K562 (cell line): ENCODE measurements around the gene SART3. TPM values are rescaled to one million over a fixed set of nuclear protein-coding genes. Genes with fewer than 3 reads are reported as not detected.

Experiments
- ATAC-seq: fragments of 200-7000 bp; cut with Tn5 transposase; 3 replicates; pipeline ENCODE4 v1.9.1; 2020; ENCODE audit warnings: moderate library complexity
- BruUV-seq: library from RNA; stranded (reverse); fragments of 400-500 nt; replicated peaks from 2 replicates; lab custom pipeline; 2021; lab: Mats Ljungman, UMichigan
- CTCF ChIA-PET: fragments of 300-600 bp; formaldehyde crosslinking; extraction: SDS; loops from one replicate; lab custom pipeline; 2021; ENCODE audit warnings: low intra/inter-chr PET ratio; lab: Yijun Ruan, JAX
- POLR2A ChIA-PET: fragments of 300-600, 350-650 bp; sonication (Branson Sonifier 250); formaldehyde crosslinking; extraction: SDS; loops from one replicate; lab custom pipeline; 2021; ENCODE audit warnings: antibody characterized with exemption, inconsistent platforms; lab: Yijun Ruan, JAX
- DNase-seq, 4 experiments: peaks; one replicate each; pipeline versions ENCODE4 v3.0.0 to v3.0.0-alpha.2; 2011 to 2018; ENCODE audit warnings: low spot score in 3 of 4, mixed read lengths in 3 of 4; ENCODE audit errors: extremely low read depth in 1 of 4
- FAIRE-seq: peaks from 2 replicates; lab custom pipeline; 2011; peaks lifted over from hg19 to GRCh38; lab: Jason Lieb, UNC
- H2AFZ ChIP-seq: 2 replicates; pipeline ENCODE4 v1.6.0; 2011; ENCODE audit warnings: low read depth, low read length, control low read depth, inconsistent platforms
- H3K27ac ChIP-seq: fragments of 200-600 bp; 3 replicates; pipeline ENCODE4 v1.8.0; 2011; ENCODE audit warnings: low read depth, mild to moderate bottlenecking, control low read depth, inconsistent platforms, low read length, moderate library complexity, mixed read lengths; ENCODE audit errors: extremely low read depth
- H3K27me3 ChIP-seq, 2 experiments: fragments of 300-600 bp in 1 of 2; 2 replicates in 1 of 2; 3 replicates in 1 of 2; pipeline versions ENCODE4 v1.6.0 to v1.8.0; 2011; ENCODE audit warnings: inconsistent platforms in 2 of 2, low read length in 2 of 2, mild to moderate bottlenecking in 1 of 2, mixed read lengths in 1 of 2, moderate library complexity in 1 of 2; ENCODE audit not compliant: control insufficient read depth in 2 of 2, insufficient read depth in 2 of 2
- H3K36me3 ChIP-seq: fragments of 300-600 bp; 3 replicates; pipeline ENCODE4 v1.8.0; 2011; ENCODE audit warnings: mild to moderate bottlenecking, low read length, inconsistent platforms; ENCODE audit not compliant: control insufficient read depth, insufficient read depth
- H3K4me1 ChIP-seq, 2 experiments: fragments of 200-600 bp in 1 of 2; replicated peaks in 1 of 2; 2 replicates in 1 of 2; 3 replicates in 1 of 2; pipeline versions ENCODE4 v1.5.1 to v1.8.0; 2011; ENCODE audit warnings: inconsistent platforms in 2 of 2, low read length in 2 of 2, mild to moderate bottlenecking in 1 of 2, mixed read lengths in 1 of 2, moderate library complexity in 1 of 2; ENCODE audit not compliant: control insufficient read depth in 2 of 2, insufficient read depth in 2 of 2
- H3K4me2 ChIP-seq: 2 replicates; pipeline ENCODE4 v1.6.1; 2011; ENCODE audit warnings: low read length, control low read depth, inconsistent platforms, mixed read lengths; ENCODE audit not compliant: insufficient read depth
- H3K4me3 ChIP-seq: fragments of 200-600 bp; sonication (generic), shearing (Covaris generic); 2 replicates; pipeline ENCODE4 v1.5.1; 2016; ENCODE audit warnings: control low read depth, inconsistent platforms
- H3K79me2 ChIP-seq: fragments of 200-600 bp; 3 replicates; pipeline ENCODE4 v1.8.0; 2011; ENCODE audit warnings: low read length, inconsistent platforms; ENCODE audit not compliant: control insufficient read depth, insufficient read depth
- H3K9ac ChIP-seq, 2 experiments: 2 replicates each; pipeline versions ENCODE4 v1.6.0 to v1.6.1; 2011; ENCODE audit warnings: low read depth in 2 of 2, low read length in 2 of 2, control low read depth in 1 of 2, inconsistent platforms in 1 of 2, mild to moderate bottlenecking in 1 of 2, mixed read lengths in 1 of 2; ENCODE audit not compliant: insufficient read depth in 1 of 2
- H3K9me1 ChIP-seq: one replicate; pipeline ENCODE4 v1.6.0; 2011; ENCODE audit warnings: inconsistent platforms, mild to moderate bottlenecking, low read length, moderate library complexity; ENCODE audit not compliant: control insufficient read depth, insufficient read depth
- H3K9me3 ChIP-seq: replicated peaks from 2 replicates; pipeline ENCODE4 v1.5.1; 2011; ENCODE audit warnings: low read depth, low read length, inconsistent platforms; ENCODE audit not compliant: control insufficient read depth, insufficient read depth
- H4K20me1 ChIP-seq: replicated peaks from 2 replicates; pipeline ENCODE4 v1.6.1; 2011; ENCODE audit warnings: low read length, inconsistent platforms, mixed read lengths; ENCODE audit not compliant: control insufficient read depth, insufficient read depth
- ATF6 ChIP-seq: sonication (generic); formaldehyde crosslinking; IDR thresholded peaks from 2 replicates; pipeline ENCODE4 v1.4.0; 2020; ENCODE audit warnings: mild to moderate bottlenecking, missing genetic modification reagents
- CC2D1A ChIP-seq: fragments of 450-650 bp; IDR thresholded peaks from 2 replicates; pipeline ENCODE4 v1.6.1; 2017; ENCODE audit warnings: mild to moderate bottlenecking
- CCNT2 ChIP-seq: IDR thresholded peaks from 2 replicates; pipeline ENCODE4 v1.6.1; 2011; ENCODE audit warnings: borderline replicate concordance, low read depth, mild to moderate bottlenecking, moderate library complexity, mixed read lengths, low read length; ENCODE audit not compliant: insufficient read length; ENCODE audit errors: extremely low read depth
- COPS2 ChIP-seq: fragments of 450-650 bp; conservative IDR thresholded peaks from 2 replicates; pipeline ENCODE4 v1.6.1; 2016; ENCODE audit warnings: mild to moderate bottlenecking, moderate library complexity
- HNRNPLL ChIP-seq: fragments of 200-400 bp; formaldehyde crosslinking; IDR thresholded peaks from 2 replicates; pipeline ENCODE4 v1.6.1; 2017; ENCODE audit warnings: low read length, low read depth, mild to moderate bottlenecking; ENCODE audit not compliant: poor library complexity, severe bottlenecking
- KLF10 ChIP-seq: fragments of 250-450 bp; sonication (Bioruptor Pico); IDR thresholded peaks from 2 replicates; pipeline ENCODE4 v1.6.1; 2021; ENCODE audit warnings: matching md5 sums
- KLF6 ChIP-seq: fragments of 250-450 bp; sonication (Bioruptor Pico); IDR thresholded peaks from 2 replicates; pipeline ENCODE4 v1.4.0; 2020; ENCODE audit warnings: mild to moderate bottlenecking, moderate library complexity, borderline replicate concordance
- NFE2L1 ChIP-seq: fragments of 450-650 bp; IDR thresholded peaks from 2 replicates; pipeline ENCODE4 v1.6.1; 2016; ENCODE audit warnings: missing genetic modification characterization, low read depth, mild to moderate bottlenecking, missing compliant biosample characterization, moderate library complexity, borderline replicate concordance
- SAP30 ChIP-seq: fragments of 200-600 bp; sonication (generic); IDR thresholded peaks from 2 replicates; pipeline ENCODE4 v1.6.1; 2012; ENCODE audit warnings: borderline replicate concordance, low read depth, mild to moderate bottlenecking, moderate library complexity, low read length, control low read depth, inconsistent platforms; ENCODE audit not compliant: insufficient read depth, poor library complexity, severe bottlenecking
- SIN3B ChIP-seq: fragments of 450-650 bp; IDR thresholded peaks from 2 replicates; pipeline ENCODE4 v1.6.1; 2017; ENCODE audit warnings: low read depth, mild to moderate bottlenecking, moderate library complexity
- SOX6 ChIP-seq: fragments of 450-650 bp; IDR thresholded peaks from 2 replicates; pipeline ENCODE4 v1.6.1; 2014; ENCODE audit warnings: mild to moderate bottlenecking
- SREBF1 ChIP-seq: fragments of 150-350 bp; IDR thresholded peaks from 2 replicates; pipeline ENCODE4 v1.6.1; 2014; ENCODE audit warnings: antibody characterized with exemption, low read depth, low read length, borderline replicate concordance
- YBX1 ChIP-seq: fragments of 450-650 bp; IDR thresholded peaks from 2 replicates; pipeline ENCODE4 v1.7.1; 2016; ENCODE audit warnings: mild to moderate bottlenecking
- ZNF778 ChIP-seq: fragments of 450-650 bp; formaldehyde crosslinking; IDR thresholded peaks from 2 replicates; pipeline ENCODE4 v1.4.0; 2020; ENCODE audit warnings: mild to moderate bottlenecking, moderate library complexity
- WGBS: fragments of 100-300 bp; shearing (Covaris generic); methylation state at CpG from one replicate; pipeline ENCODE4 v1.1.6; 2016; ENCODE audit warnings: low coverage, mixed read lengths; ENCODE audit not compliant: insufficient coverage; ENCODE audit errors: missing lambda C conversion rate; 5-methylcytosine and 5-hydroxymethylcytosine counted together
- in situ Hi-C: fragments of 300-500 bp; cut with MboI; formaldehyde crosslinking; loops from 4 replicates; pipeline ENCODE4 v1.15.0; 2018; ENCODE audit warnings: inconsistent platforms, mixed read lengths
- intact Hi-C: fragments of 100-400 bp; cut with micrococcal nuclease; formaldehyde crosslinking; loops from 2 replicates; pipeline ENCODE4 v1.14.2; 2022
- polyA plus RNA-seq, 8 experiments: library from polyadenylated mRNA; depleted of rRNA in 4 of 8; stranded (reverse) in 5 of 8; unstranded in 3 of 8; fragments of >200 nt; fragmentation: Nextera tagmentation in 2 of 8; fragmentation: Illumina TruSeq in 1 of 8; extraction: Ambion mirVana in 2 of 8; extraction: Trizol in 1 of 8; gene quantifications; 2 replicates each; pipeline versions ENCODE4 v1.2.1 to v1.2.3, GENCODE V29; 2011 to 2014; ENCODE audit warnings: inconsistent platforms in 1 of 8, missing spikeins in 1 of 8
- total RNA-seq, 7 experiments: library from RNA; depleted of rRNA in 6 of 7; stranded (reverse); fragments of >200 nt in 6 of 7; fragmentation: Illumina TruSeq in 2 of 7; extraction: Trizol in 2 of 7; gene quantifications; 2 replicates each; pipeline versions ENCODE4 v1.2.1 to v1.2.3, GENCODE V29; 2011 to 2021; ENCODE audit warnings: low replicate concordance in 1 of 7
- TF ChIP-seq, protein P1 (sequence below): fragments of 150-350 bp; IDR thresholded peaks from 2 replicates; pipeline ENCODE4 v1.6.1; 2014; ENCODE audit warnings: low read depth, mild to moderate bottlenecking, low read length, borderline replicate concordance

The SART3 gene
- total and polyA plus RNA-seq, 9 of the 15 experiments (the other 6 are each of a cell fraction or from before 2014, with no cell fraction given) = 8.9 to 167 (median 56.7) TPM

DNA sequence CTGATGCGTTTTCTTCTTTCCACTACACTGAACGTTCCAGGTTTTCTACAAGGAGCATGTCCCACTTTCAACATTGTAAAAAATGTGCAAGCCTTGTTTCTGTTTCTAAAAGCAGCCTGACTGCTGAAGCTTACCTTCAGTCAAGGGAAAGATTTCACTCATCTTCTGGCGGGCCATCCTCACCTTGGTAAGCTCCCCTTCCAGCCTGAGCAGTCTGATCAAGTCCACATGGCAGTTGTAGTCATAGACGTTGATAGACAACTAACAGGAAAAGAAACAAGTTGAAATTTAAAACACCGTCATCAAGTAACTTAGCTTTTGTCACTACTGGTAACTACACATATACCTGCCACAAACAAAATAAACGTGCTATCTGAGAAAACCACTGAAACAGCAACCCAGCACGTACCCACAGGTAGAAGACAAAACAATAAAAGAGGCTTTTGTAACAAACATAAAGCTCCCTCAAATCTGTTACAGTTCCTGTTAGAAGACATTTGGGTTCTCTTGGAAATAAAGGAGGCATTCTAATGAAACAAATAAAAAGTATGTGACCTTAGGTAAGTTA lies 11.9 kb downstream of the SART3 start (continued):
- TF ChIP-seq ZNF778 (CRISPR knock-in tag) (no peak), SOX6 (no peak), KLF10 (no peak), YBX1 (no peak), SAP30 (no peak)

DNA sequence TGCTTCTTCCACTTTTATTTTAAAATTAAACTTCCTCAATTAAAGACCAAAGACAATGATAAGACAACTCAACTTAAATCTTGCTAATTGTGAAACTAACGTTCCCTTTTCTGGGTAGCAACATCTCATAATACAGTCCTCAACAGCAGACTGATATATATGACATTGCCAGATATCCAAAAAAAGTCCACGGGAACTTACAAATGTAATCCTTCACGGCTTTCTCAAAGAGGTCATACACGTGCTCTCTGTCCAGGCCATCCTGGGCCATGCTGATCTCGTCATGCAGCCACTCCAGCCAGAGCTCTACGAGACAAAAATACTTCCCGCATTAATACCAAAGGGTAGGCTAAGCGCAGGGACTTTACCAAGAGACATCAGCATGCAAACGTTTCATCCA lies 13.3 kb downstream of the SART3 start:
- H3K4me3 ChIP-seq = no peak overlapping the region
- H3K4me1 ChIP-seq = peaks cover 0 to 4% of the 10 kb centered on the region in 2 experiments; a peak in 2 of 5 replicates
- FAIRE-seq = no peak
- intact Hi-C loops = no loop called here
- TF ChIP-seq SIN3B (no peak), SREBF1 (no peak), CC2D1A (no peak), NFE2L1 (no peak), ATF6 (no peak), KLF6 (CRISPR knock-in tag) (no peak), HNRNPLL (no peak), COPS2 (no peak), CCNT2 (no peak)
- TF ChIP-seq, protein P1, sequence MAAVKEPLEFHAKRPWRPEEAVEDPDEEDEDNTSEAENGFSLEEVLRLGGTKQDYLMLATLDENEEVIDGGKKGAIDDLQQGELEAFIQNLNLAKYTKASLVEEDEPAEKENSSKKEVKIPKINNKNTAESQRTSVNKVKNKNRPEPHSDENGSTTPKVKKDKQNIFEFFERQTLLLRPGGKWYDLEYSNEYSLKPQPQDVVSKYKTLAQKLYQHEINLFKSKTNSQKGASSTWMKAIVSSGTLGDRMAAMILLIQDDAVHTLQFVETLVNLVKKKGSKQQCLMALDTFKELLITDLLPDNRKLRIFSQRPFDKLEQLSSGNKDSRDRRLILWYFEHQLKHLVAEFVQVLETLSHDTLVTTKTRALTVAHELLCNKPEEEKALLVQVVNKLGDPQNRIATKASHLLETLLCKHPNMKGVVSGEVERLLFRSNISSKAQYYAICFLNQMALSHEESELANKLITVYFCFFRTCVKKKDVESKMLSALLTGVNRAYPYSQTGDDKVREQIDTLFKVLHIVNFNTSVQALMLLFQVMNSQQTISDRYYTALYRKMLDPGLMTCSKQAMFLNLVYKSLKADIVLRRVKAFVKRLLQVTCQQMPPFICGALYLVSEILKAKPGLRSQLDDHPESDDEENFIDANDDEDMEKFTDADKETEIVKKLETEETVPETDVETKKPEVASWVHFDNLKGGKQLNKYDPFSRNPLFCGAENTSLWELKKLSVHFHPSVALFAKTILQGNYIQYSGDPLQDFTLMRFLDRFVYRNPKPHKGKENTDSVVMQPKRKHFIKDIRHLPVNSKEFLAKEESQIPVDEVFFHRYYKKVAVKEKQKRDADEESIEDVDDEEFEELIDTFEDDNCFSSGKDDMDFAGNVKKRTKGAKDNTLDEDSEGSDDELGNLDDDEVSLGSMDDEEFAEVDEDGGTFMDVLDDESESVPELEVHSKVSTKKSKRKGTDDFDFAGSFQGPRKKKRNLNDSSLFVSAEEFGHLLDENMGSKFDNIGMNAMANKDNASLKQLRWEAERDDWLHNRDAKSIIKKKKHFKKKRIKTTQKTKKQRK = no peak
- TF ChIP-seq, all 486 proteins: peak for 0
- ATAC-seq (no peak), DNase-seq (no peak)
- Histone ChIP-seq H4K20me1 (peaks cover 16% of the 10 kb centered on the region; the same call in 1 of the 2 replicates), H3K9me1 (no peaks in the 10 kb centered on the region), H3K9ac (no peak overlapping the region), H3K36me3 (peaks cover 85% of the 10 kb centered on the region), H3K9me3 (no peaks in the 10 kb centered on the region), H3K4me2 (no peak overlapping the region), H3K79me2 (peaks cover 66% of the 10 kb centered on the region), H2AFZ (no peak overlapping the region), H3K27me3 (no peaks in the 10 kb centered on the region), H3K27ac (no peak overlapping the region)
- 86% methylated on average over 9 of the region's 9 CpGs for WGBS
- ChIA-PET CTCF (no interaction called here), POLR2A (interaction anchor here (0.8 kb wide), 1 partner anchor 10 kb away, joined by 3 read pairs; no protein-coding TSS in a partner anchor)
- no TSS peak for BruUV-seq
- in situ Hi-C loops = no loop called here
